ENCODE data around the gene KLHL3. TPM values are rescaled to one million over a fixed set of nuclear protein-coding genes. Genes with fewer than 3 reads are reported as not detected.

Gene KLHL3
- total RNA-seq, 4 donors from 2014 or later = 0.75 to 4.4 (median 2.6) TPM

- H3K9me3 ChIP-seq = no peaks in the 10 kb centered on the region
- no peak overlapping the region for H3K27ac ChIP-seq
- intact Hi-C loops (cut with DNase I; ENCODE audit: low total_unique reads) = no loop called here
- no peaks in the 10 kb centered on the region for H3K36me3 ChIP-seq
- H3K4me1 ChIP-seq = no peaks in the 10 kb centered on the region
- peak; percentile 65 to 73 (median 67) for TF ChIP-seq CTCF (IDR thresholded peaks at IDR 0.05)
- TF ChIP-seq POLR2A (IDR thresholded peaks at IDR 0.05) = no peak
- in situ Hi-C loops (cut with MboI; ENCODE audit: low pct_ligation_motif_present in 1 of 4, low pct_unique_long_range_greater_than_20kb in 1 of 4, low sequenced_read_pairs in 3 of 4) = loop anchor here in 1 of 4 donors (10.0 kb wide), 1 partner anchor 84 kb away; no protein-coding TSS in a partner anchor
- WGBS, 2 donors (ENCODE audit: low coverage in 1 of 2) = 0 to 20% methylated on average over 1 to 4 of the region's 6 CpGs
- H3K27me3 ChIP-seq = no peaks in the 10 kb centered on the region
- H3K4me3 ChIP-seq = no peak overlapping the region
- DNase-seq = peak; percentile 74
These were observed 75.5 kb downstream of the KLHL3 start for GRCh38 chr5:137660349-137660817.

- TF ChIP-seq POLR2AphosphoS5 (IDR thresholded peaks at IDR 0.05) = no peak
- no peak for TF ChIP-seq EP300 (IDR thresholded peaks at IDR 0.05; ENCODE audit: low read depth)
- no peak for TF ChIP-seq POLR2A (IDR thresholded peaks at IDR 0.05)
- no peak for TF ChIP-seq CTCF (IDR thresholded peaks at IDR 0.05)
- in situ Hi-C loops (cut with MboI; ENCODE audit: low pct_ligation_motif_present in 1 of 4, low pct_unique_long_range_greater_than_20kb in 1 of 4, low sequenced_read_pairs in 3 of 4) (loop anchor here in 2 of 4 donors (10.0 kb wide), 2 partner anchors 76 to 86 kb away; partner anchors contain the start of gene KLHL3 (in 1 of the 2)), intact Hi-C loops (cut with DNase I; ENCODE audit: low total_unique reads) (loop anchor here (10.0 kb wide), 1 partner anchor 456 kb away; no protein-coding TSS in a partner anchor)
- no peak for DNase-seq
- Histone ChIP-seq H3K4me1 (no peaks in the 10 kb centered on the region), H3K27me3 (no peaks in the 10 kb centered on the region), H3K4me3 (no peak overlapping the region), H3K9me3 (no peaks in the 10 kb centered on the region), H3K27ac (no peak overlapping the region), H3K36me3 (no peaks in the 10 kb centered on the region)
These were observed 76.7 kb downstream of the KLHL3 start for GRCh38 chr5:137659209-137659608.

GRCh38 chr5:137658324-137658723 is 77.6 kb downstream of the KLHL3 start:
- DNase-seq = no peak
- Histone ChIP-seq H3K27ac (no peak overlapping the region), H3K9me3 (no peaks in the 10 kb centered on the region), H3K4me3 (no peak overlapping the region), H3K4me1 (no peaks in the 10 kb centered on the region), H3K36me3 (no peaks in the 10 kb centered on the region), H3K27me3 (no peaks in the 10 kb centered on the region)
- in situ Hi-C loops (cut with MboI; ENCODE audit: low pct_ligation_motif_present in 1 of 4, low pct_unique_long_range_greater_than_20kb in 1 of 4, low sequenced_read_pairs in 3 of 4) = loop anchor here in 2 of 4 donors (10.0 kb wide), 2 partner anchors 76 to 86 kb away; partner anchors contain the start of gene KLHL3 (in 1 of the 2)
- WGBS, 2 donors (ENCODE audit: low coverage in 1 of 2) = 79 to 86% methylated on average over 1 of the region's 1 CpG
- TF ChIP-seq CTCF (IDR thresholded peaks at IDR 0.05) = no peak
- TF ChIP-seq EP300 (IDR thresholded peaks at IDR 0.05; ENCODE audit: low read depth) = no peak
- no peak for TF ChIP-seq POLR2AphosphoS5 (IDR thresholded peaks at IDR 0.05)
- TF ChIP-seq POLR2A (IDR thresholded peaks at IDR 0.05) = no peak
- intact Hi-C loops (cut with DNase I; ENCODE audit: low total_unique reads) = loop anchor here (10.0 kb wide), 1 partner anchor 456 kb away; no protein-coding TSS in a partner anchor

- 55% methylated on average over 3 of the region's 3 CpGs; no CpG with 5 or more reads in 1 of the 2 donors for WGBS, 2 donors (ENCODE audit: low coverage in 1 of 2)
- Histone ChIP-seq H3K4me1 (no peaks in the 10 kb centered on the region), H3K4me3 (no peak overlapping the region), H3K27ac (no peak overlapping the region), H3K36me3 (no peaks in the 10 kb centered on the region), H3K27me3 (no peaks in the 10 kb centered on the region), H3K9me3 (no peaks in the 10 kb centered on the region)
- TF ChIP-seq POLR2AphosphoS5 (IDR thresholded peaks at IDR 0.05) (no peak), POLR2A (IDR thresholded peaks at IDR 0.05) (no peak), CTCF (IDR thresholded peaks at IDR 0.05) (no peak)
- in situ Hi-C loops (cut with MboI; ENCODE audit: low pct_ligation_motif_present in 1 of 4, low pct_unique_long_range_greater_than_20kb in 1 of 4, low sequenced_read_pairs in 3 of 4) (loop anchor here in 2 of 4 donors (10.0 kb wide), 2 partner anchors 78 to 88 kb away; partner anchors contain the start of gene KLHL3 (in 1 of the 2)), intact Hi-C loops (cut with DNase I; ENCODE audit: low total_unique reads) (loop anchor here (10.0 kb wide), 1 partner anchor 458 kb away; no protein-coding TSS in a partner anchor)
- DNase-seq = no peak
These were observed 78.8 kb downstream of the KLHL3 start for GRCh38 chr5:137657073-137657472.

Measured in transverse colon (tissue), 4 donors.